H9 (cell line): ENCODE data around the gene CGB8. TPM values are rescaled to one million over a fixed set of nuclear protein-coding genes. Genes with fewer than 3 reads are reported as not detected.

Source experiments
- DNase-seq: peaks from one replicate; pipeline ENCODE4 v3.0.0-alpha.2; 2017
- H2AFZ ChIP-seq: one replicate; pipeline ENCODE4 v1.6.1; 2013; ENCODE audit warnings: mild to moderate bottlenecking, low read length, control low read depth, moderate library complexity
- H2AK5ac ChIP-seq: 2 replicates; pipeline ENCODE4 v1.6.1; 2013; ENCODE audit warnings: low read length, control low read depth, mixed read lengths; ENCODE audit not compliant: insufficient read length
- H2BK120ac ChIP-seq: one replicate; pipeline ENCODE4 v1.6.1; 2013; ENCODE audit warnings: low read depth, mild to moderate bottlenecking, low read length, control low read depth, inconsistent platforms; ENCODE audit not compliant: poor library complexity, severe bottlenecking
- H2BK12ac ChIP-seq: 2 replicates; pipeline ENCODE4 v1.6.1; 2013; ENCODE audit warnings: low read length, control low read depth, mixed read lengths, low read depth; ENCODE audit not compliant: insufficient read length
- H2BK15ac ChIP-seq: 2 replicates; pipeline ENCODE4 v1.6.1; 2013; ENCODE audit warnings: low read depth, low read length, control low read depth
- H2BK20ac ChIP-seq: one replicate; pipeline ENCODE4 v1.6.1; 2013; ENCODE audit warnings: low read depth, mild to moderate bottlenecking, low read length, control low read depth, inconsistent platforms; ENCODE audit not compliant: poor library complexity, severe bottlenecking
- H2BK5ac ChIP-seq: 2 replicates; pipeline ENCODE4 v1.6.1; 2013; ENCODE audit warnings: low read length, control low read depth, mixed read lengths; ENCODE audit not compliant: insufficient read length
- H3K14ac ChIP-seq: 2 replicates; pipeline ENCODE4 v1.6.1; 2013; ENCODE audit warnings: low read length, control low read depth; ENCODE audit not compliant: insufficient read depth
- H3K18ac ChIP-seq: 2 replicates; pipeline ENCODE4 v1.6.1; 2013; ENCODE audit warnings: low read depth, mild to moderate bottlenecking, mixed read lengths, low read length, control low read depth; ENCODE audit not compliant: insufficient read length
- H3K23ac ChIP-seq: 2 replicates; pipeline ENCODE4 v1.6.1; 2013; ENCODE audit warnings: low read length, control low read depth, mixed read lengths, low read depth; ENCODE audit not compliant: insufficient read length
- H3K23me2 ChIP-seq: 2 replicates; pipeline ENCODE4 v1.6.1; 2013; ENCODE audit warnings: low read depth, mild to moderate bottlenecking, mixed read lengths, low read length, control low read depth; ENCODE audit not compliant: insufficient read length, poor library complexity, severe bottlenecking
- H3K27ac ChIP-seq: 2 replicates; pipeline ENCODE4 v1.5.1; 2013; ENCODE audit warnings: low read length, control low read depth, mixed read lengths, low read depth; ENCODE audit not compliant: insufficient read length
- H3K27me3 ChIP-seq: 2 replicates; pipeline ENCODE4 v1.6.1; 2013; ENCODE audit warnings: low read length, control low read depth, inconsistent platforms; ENCODE audit not compliant: insufficient read depth
- H3K4ac ChIP-seq: 2 replicates; pipeline ENCODE4 v1.6.1; 2013; ENCODE audit warnings: low read depth, mild to moderate bottlenecking, control low read depth, inconsistent platforms, low read length, moderate library complexity
- H3K4me1 ChIP-seq: 2 replicates; pipeline ENCODE4 v1.6.1; 2013; ENCODE audit warnings: low read length, control low read depth, inconsistent platforms; ENCODE audit not compliant: insufficient read depth
- H3K4me2 ChIP-seq: 2 replicates; pipeline ENCODE4 v1.6.1; 2013; ENCODE audit warnings: low read length, control low read depth, mixed read lengths; ENCODE audit not compliant: insufficient read length, insufficient read depth
- H3K56ac ChIP-seq: 2 replicates; pipeline ENCODE4 v1.6.1; 2013; ENCODE audit warnings: low read depth, mild to moderate bottlenecking, mixed read lengths, low read length, control low read depth; ENCODE audit not compliant: insufficient read length
- H3K79me1 ChIP-seq: 2 replicates; pipeline ENCODE4 v1.6.1; 2013; ENCODE audit warnings: low read depth, mild to moderate bottlenecking, moderate library complexity, low read length, control low read depth, inconsistent platforms; ENCODE audit not compliant: insufficient read depth, poor library complexity, severe bottlenecking
- H3K79me2 ChIP-seq: 2 replicates; pipeline ENCODE4 v1.6.1; 2013; ENCODE audit warnings: low read length, control low read depth, inconsistent platforms; ENCODE audit not compliant: insufficient read depth
- H3K9ac ChIP-seq: 2 replicates; pipeline ENCODE4 v1.6.1; 2013; ENCODE audit warnings: low read length, control low read depth, mixed read lengths; ENCODE audit not compliant: insufficient read length; ENCODE audit errors: extremely low read depth
- H3K9me3 ChIP-seq: one replicate; pipeline ENCODE4 v1.6.1; 2013; ENCODE audit warnings: low read depth, low read length, inconsistent platforms; ENCODE audit not compliant: control insufficient read depth
- H3T11ph ChIP-seq: one replicate; pipeline ENCODE4 v1.6.1; 2013; ENCODE audit warnings: mild to moderate bottlenecking, low read length, control low read depth, inconsistent platforms
- H4K20me1 ChIP-seq: one replicate; pipeline ENCODE4 v1.6.1; 2013; ENCODE audit not compliant: control insufficient read depth, insufficient read length, insufficient read depth
- H4K5ac ChIP-seq: 2 replicates; pipeline ENCODE4 v1.6.1; 2013; ENCODE audit warnings: low read depth, mild to moderate bottlenecking, mixed read lengths, low read length, control low read depth; ENCODE audit not compliant: insufficient read length
- H4K8ac ChIP-seq: replicated peaks from 2 replicates; pipeline ENCODE4 v1.6.1; 2013; ENCODE audit warnings: low read length, control low read depth, mixed read lengths, low read depth; ENCODE audit not compliant: insufficient read length
- H4K91ac ChIP-seq: 2 replicates; pipeline ENCODE4 v1.6.1; 2013; ENCODE audit warnings: low read depth, mild to moderate bottlenecking, moderate library complexity, mixed read lengths, low read length, control low read depth; ENCODE audit not compliant: insufficient read length
- H3K27ac Mint-ChIP-seq, 3 experiments: 2 replicates in 2 of 3; 3 replicates in 1 of 3; pipeline ENCODE4 v1.8.0; 2020 to 2021; ENCODE audit warnings: mixed read lengths in 3 of 3, mild to moderate bottlenecking in 1 of 3, moderate library complexity in 1 of 3
- H3K27me3 Mint-ChIP-seq: 2 replicates; pipeline ENCODE4 v1.8.0; 2021; ENCODE audit warnings: low read depth, mild to moderate bottlenecking, moderate library complexity, mixed read lengths
- H3K36me3 Mint-ChIP-seq, 3 experiments: 2 replicates in 2 of 3; 3 replicates in 1 of 3; pipeline ENCODE4 v1.8.0; 2020 to 2021; ENCODE audit warnings: low read depth in 3 of 3, mixed read lengths in 3 of 3; ENCODE audit not compliant: insufficient read depth in 1 of 3
- H3K4me1 Mint-ChIP-seq, 2 experiments: 2 replicates each; pipeline ENCODE4 v1.8.0; 2020; ENCODE audit warnings: mixed read lengths in 2 of 2
- H3K4me3 Mint-ChIP-seq, 2 experiments: 2 replicates in 1 of 2; 3 replicates in 1 of 2; pipeline ENCODE4 v1.8.0; 2020 to 2021; ENCODE audit warnings: mild to moderate bottlenecking in 2 of 2, mixed read lengths in 2 of 2, moderate library complexity in 1 of 2
- H3K9me3 Mint-ChIP-seq, 2 experiments: 2 replicates in 1 of 2; 3 replicates in 1 of 2; pipeline ENCODE4 v1.8.0; 2020; ENCODE audit warnings: mild to moderate bottlenecking in 2 of 2, mixed read lengths in 2 of 2, moderate library complexity in 1 of 2
- CTCF ChIP-seq: fragments of 200-600 bp; sonication (generic); conservative IDR thresholded peaks from 3 replicates; pipeline ENCODE4 v1.8.0; 2021; ENCODE audit warnings: antibody characterized with exemption, mild to moderate bottlenecking
- WGBS: extraction: QIAGEN DNeasy Blood & Tissue Kit; methylation state at CpG from one replicate; pipeline ENCODE4 v1.1.7; 2013; ENCODE audit warnings: missing lambda C conversion rate, low lambda C conversion rate, mixed read lengths; ENCODE audit not compliant: insufficient read length; ENCODE audit errors: extremely low coverage; 5-methylcytosine and 5-hydroxymethylcytosine counted together
- total RNA-seq: library from RNA; stranded (reverse); gene quantifications from 2 replicates; pipeline ENCODE4 v1.2.1, GENCODE V29; 2021

The CGB8 gene
- total RNA-seq, 1 experiment from 2014 or later = not detected

- Histone ChIP-seq H4K91ac (no peak overlapping the region), H3K14ac (no peak overlapping the region), H3K56ac (no peak overlapping the region), H3T11ph (no peak overlapping the region), H2AFZ (no peak overlapping the region), H2BK15ac (no peak overlapping the region), H3K9ac (no peak overlapping the region), H3K4me2 (no peak overlapping the region), H2BK20ac (no peak overlapping the region), H4K8ac (no peak overlapping the region), H4K20me1 (no peaks in the 10 kb centered on the region), H2BK12ac (no peak overlapping the region), H3K4ac (no peak overlapping the region), H3K23me2 (no peaks in the 10 kb centered on the region), H3K27me3 (no peaks in the 10 kb centered on the region), H3K18ac (no peak overlapping the region), H3K9me3 (no peaks in the 10 kb centered on the region), H3K79me1 (peaks cover 8% of the 10 kb centered on the region), H3K4me1 (peaks cover under 1% of the 10 kb centered on the region; the same call in 1 of the 2 replicates), H3K23ac (no peak overlapping the region), H3K27ac (no peak overlapping the region), H2BK120ac (no peak overlapping the region), H4K5ac (no peak overlapping the region), H2AK5ac (no peak overlapping the region), H2BK5ac (no peak overlapping the region), H3K79me2 (peaks cover 21% of the 10 kb centered on the region)
- H3K4me3 Mint-ChIP-seq = no peak overlapping the region
- H3K9me3 Mint-ChIP-seq = no peaks in the 10 kb centered on the region
- H3K27me3 Mint-ChIP-seq = no peaks in the 10 kb centered on the region
- WGBS = no CpG with 5 or more reads among the region's 17 CpGs
- H3K27ac Mint-ChIP-seq = no peak overlapping the region
- H3K4me1 Mint-ChIP-seq = peaks cover 6 to 7% of the 10 kb centered on the region in 2 experiments
- peaks cover 46 to 85% (median 84%) of the 10 kb centered on the region in 3 experiments for H3K36me3 Mint-ChIP-seq
- DNase-seq = no peak
- no peak for TF ChIP-seq CTCF
These were observed 42.6 kb upstream of the CGB8 start for GRCh38 chr19:49091391-49092038.
